T follicular helper cell (primary cell): ENCODE measurements around the gene KRTAP12-2.
"Not testable (repeated sequence)": the region's sequence is repeated elsewhere in the genome, so short reads cannot be mapped to it uniquely, and the experiment has no call there.

Source experiments
- DNase-seq: peaks from one replicate; pipeline ENCODE4 v3.0.0-alpha.2; 2020; ENCODE audit warnings: low read depth

Gene KRTAP12-2

GRCh38 chr21:44650265-44650972, 16.3 kb downstream of the KRTAP12-2 start:
- DNase-seq, result no peak

DNA sequence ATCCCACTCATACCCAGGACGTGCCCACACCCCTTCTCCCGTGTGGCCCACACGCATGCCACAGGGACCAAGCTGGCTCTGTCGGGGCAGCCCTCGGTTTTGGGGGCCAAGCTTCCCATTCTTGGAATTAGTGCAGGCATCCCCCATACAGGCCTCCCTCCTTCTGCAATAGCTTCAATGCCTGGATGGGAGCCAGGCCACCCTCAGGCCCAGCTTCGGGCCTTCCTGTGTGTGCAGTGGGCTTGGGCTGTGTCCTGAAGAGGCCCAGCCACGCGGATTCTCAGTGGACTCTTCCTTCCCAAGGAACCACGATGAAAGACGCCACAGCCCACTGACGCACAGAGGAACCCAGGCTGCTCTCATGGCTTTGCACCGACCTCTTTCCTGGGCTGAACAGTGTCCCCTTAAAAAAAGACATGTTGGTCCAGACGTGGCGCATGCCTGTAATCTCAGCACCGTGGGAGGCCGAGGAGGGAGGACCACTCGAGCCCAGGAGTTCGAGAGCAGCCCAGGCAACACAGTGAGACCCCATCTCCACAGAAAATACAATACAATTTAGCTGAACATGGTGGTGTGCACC, 17.1 kb downstream of the KRTAP12-2 start:
- no peak for DNase-seq

DNA sequence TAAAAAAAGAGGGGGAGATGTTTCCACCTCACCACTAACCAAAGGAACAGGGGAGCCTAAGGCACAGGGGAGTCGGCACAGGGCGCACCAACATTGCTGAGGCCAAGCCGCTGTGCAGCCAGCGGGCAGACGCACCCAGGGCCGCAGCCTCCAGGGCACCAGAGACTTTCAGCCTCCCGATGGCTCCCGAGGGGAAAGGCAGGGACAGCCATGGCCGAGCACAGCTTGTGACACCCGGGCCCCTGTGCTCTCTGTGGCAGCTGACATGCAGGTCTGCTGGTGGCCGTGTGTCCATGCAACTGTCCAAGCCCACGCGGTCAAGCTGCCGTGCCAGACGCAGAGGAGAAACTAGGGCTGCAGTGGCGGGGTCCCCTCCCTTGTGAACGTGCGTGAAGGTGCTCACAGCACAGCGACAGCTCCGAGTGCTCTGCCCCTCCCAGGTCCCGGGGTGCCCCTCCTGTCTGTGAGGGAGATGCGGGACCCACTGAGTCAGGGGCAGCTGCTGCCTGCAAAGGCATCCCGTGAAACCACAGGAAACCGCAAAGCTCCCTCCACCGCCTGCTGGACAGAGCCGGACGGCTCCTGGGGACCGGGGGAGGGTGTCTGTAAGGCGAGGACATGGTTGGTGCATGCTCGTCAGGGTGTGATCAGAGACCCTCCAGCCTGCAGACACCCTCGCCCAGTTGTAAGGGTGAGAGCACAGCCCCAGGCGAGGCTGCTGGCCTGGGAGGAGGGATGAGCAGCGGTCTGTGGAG, 18.0 kb downstream of the KRTAP12-2 start:
- no peak for DNase-seq

- DNase-seq, result no peak
These were observed 19.5 kb downstream of the KRTAP12-2 start for GRCh38 chr21:44647222-44647552.

DNA sequence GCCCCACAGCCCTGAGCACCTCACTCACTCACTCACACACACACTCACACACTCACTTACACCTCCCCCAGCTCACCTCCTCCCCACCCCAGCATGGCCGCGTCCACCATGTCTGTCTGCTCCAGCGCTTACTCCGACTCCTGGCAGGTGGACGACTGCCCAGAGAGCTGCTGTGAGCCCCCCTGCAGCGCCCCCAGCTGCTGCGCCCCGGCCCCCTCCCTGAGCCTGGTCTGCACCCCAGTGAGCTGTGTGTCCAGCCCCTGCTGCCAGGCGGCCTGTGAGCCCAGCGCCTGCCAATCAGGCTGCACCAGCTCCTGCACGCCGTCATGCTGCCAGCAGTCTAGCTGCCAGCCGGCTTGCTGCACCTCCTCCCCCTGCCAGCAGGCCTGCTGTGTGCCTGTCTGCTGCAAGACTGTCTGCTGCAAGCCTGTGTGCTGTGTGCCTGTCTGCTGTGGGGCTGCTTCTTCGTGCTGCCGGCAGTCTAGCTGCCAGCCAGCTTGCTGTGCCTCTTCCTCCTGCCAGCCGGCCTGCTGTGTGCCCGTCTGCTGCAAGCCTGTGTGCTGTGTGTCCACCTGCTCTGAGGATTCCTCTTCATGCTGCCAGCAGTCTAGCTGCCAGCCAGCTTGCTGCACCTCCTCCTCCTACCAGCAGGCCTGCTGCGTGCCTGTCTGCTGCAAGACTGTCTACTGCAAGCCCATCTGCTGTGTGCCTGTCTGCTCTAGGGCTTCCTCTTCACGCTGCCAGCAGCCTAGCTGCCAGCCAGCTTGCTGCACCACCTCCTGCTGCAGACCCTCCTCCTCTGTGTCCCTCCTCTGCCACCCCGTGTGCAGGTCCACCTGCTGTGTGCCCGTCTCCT, 20.1 kb downstream of the KRTAP12-2 start, which contains the start of gene KRTAP10-11:
KRTAP10-11 (plus strand) TSS at position 49 of the 856 bp plus-strand sequence; CDS start at position 94, 45 bp downstream.
- DNase-seq, result not testable (repeated sequence)

GRCh38 chr21:44644878-44645277, 21.8 kb downstream of the KRTAP12-2 start:
- no peak for DNase-seq

GRCh38 chr21:44643741-44644310, 22.9 kb downstream of the KRTAP12-2 start:
- no peak for DNase-seq

- DNase-seq, result no peak
These were observed 26.0 kb downstream of the KRTAP12-2 start for GRCh38 chr21:44640761-44641160.

DNA sequence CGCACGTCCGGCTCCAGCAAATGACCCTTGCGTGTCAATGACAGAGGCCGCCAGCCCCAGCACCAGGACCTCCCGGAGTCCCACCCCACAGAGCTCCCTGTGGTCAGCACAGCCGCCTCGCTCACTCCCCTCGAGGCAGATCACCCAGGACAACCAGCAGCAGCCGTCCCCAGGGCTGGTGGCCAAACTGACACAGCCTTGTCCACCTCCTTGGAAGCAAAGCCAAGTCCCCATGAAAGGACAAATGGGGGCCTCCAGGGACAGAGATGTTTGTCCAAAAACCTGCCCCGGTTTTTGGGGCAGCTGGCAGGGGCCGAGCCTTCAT, 27.4 kb downstream of the KRTAP12-2 start:
- DNase-seq, result no peak

GRCh38 chr21:44638506-44639330, 28.0 kb downstream of the KRTAP12-2 start:
- DNase-seq, result not testable (repeated sequence)

DNA sequence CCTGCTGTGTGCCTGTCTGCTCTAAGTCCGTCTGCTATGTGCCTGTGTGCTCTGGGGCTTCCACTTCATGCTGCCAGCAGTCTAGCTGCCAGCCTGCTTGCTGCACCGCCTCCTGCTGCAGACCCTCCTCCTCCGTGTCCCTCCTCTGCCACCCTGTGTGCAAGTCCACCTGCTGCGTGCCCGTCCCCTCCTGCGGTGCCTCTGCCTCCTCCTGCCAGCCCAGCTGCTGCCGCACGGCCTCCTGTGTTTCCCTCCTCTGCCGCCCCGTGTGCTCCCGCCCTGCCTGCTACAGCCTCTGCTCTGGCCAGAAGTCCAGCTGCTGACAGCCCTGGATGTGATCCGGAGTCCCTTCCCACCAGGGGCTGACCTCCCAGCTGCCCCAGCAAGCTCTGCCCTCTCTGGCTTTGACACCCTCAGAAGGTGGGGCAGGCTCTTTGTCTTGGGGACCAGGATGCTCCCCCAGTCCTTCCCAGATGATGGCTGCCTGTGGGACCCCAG, 28.8 kb downstream of the KRTAP12-2 start:
- DNase-seq, result not testable (repeated sequence)

- DNase-seq, result no peak
These were observed 29.5 kb downstream of the KRTAP12-2 start, which contains the start of gene KRTAP10-10 for GRCh38 chr21:44637018-44637850. Gene KRTAP10-10, plus strand, starts transcription at chr21:44637356. Its CDS starts 62 bp downstream, at chr21:44637418.

DNA sequence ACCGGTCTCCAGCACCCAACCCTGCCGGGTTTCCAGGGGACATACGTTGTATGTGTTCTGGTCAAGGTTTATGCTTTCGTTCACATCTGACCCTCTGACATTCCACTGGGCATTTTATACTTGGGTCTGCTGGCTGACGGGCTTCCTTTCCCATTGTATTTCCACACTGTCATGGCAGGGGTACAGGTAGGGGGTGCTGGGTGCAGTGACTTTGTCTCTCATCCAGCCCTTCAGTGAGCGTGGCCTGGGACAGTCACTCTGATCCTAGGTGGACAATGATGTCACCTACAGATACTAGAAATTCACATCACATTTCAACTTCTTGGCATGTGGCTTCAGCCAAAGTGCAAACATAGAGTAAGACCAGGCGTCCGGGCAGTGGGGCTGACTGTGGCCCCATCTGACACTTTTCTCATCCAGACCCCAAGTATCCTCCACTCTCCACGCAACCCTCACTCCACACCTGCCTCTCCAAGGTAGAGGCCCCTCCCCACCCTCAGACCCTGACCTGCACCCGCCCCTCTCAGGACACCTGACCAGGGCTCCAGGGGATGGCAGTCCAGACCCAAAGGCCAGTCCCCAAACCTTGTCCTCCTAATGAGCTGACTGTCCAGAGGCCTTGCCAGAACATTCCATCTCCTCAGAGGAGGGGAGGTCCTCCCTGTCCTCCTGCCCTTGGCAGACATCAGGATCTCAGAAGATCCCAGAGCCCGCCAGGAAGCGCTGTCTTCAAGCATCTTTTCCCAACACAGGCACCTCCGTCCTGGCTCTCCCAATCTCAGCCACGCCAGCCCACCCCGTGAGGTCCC, 30.3 kb downstream of the KRTAP12-2 start:
- no peak for DNase-seq

GRCh38 chr21:44632067-44632466, 34.7 kb downstream of the KRTAP12-2 start:
- DNase-seq, result no peak

DNA sequence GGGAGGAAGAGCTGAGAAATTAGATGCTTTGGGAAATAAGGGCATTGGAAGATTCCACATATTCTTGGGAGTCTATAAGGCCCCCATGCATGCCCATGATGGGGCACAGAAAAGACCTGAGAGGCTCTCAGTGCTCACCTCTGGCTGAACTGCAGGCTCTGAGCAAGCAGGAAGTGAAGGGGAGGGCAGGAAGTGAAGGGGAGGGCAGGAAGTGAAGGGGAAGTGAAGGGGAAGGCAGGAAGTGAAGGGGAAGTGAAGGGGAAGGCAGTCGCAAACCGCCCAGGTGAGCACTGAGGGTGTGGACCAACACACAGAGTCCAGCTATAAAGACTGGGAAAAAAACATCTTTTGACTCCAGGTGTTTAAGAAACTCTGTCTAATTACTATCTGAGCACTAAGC, 36.3 kb downstream of the KRTAP12-2 start:
- DNase-seq, result no peak

- no peak for DNase-seq
These were observed 37.9 kb downstream of the KRTAP12-2 start for GRCh38 chr21:44628707-44629391.

DNA sequence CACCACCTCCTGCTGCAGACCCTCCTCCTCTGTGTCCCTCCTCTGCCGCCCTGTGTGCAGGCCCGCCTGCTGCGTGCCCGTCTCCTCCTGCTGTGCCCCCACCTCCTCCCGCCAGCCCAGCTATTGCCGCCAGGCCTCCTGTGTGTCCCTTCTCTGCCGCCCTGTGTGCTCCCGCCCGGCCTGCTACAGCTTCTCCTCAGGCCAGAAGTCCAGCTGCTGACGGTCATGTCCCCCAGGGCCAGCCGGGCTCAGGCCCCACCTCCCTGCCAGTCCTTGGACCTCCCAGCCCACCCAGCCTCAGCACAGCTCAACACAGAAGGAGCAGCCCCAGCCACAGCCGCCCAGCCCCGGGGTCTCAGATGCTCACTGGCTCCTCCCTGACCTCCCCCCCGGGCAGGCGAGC, 38.9 kb downstream of the KRTAP12-2 start:
- DNase-seq, result not testable (repeated sequence)

DNA sequence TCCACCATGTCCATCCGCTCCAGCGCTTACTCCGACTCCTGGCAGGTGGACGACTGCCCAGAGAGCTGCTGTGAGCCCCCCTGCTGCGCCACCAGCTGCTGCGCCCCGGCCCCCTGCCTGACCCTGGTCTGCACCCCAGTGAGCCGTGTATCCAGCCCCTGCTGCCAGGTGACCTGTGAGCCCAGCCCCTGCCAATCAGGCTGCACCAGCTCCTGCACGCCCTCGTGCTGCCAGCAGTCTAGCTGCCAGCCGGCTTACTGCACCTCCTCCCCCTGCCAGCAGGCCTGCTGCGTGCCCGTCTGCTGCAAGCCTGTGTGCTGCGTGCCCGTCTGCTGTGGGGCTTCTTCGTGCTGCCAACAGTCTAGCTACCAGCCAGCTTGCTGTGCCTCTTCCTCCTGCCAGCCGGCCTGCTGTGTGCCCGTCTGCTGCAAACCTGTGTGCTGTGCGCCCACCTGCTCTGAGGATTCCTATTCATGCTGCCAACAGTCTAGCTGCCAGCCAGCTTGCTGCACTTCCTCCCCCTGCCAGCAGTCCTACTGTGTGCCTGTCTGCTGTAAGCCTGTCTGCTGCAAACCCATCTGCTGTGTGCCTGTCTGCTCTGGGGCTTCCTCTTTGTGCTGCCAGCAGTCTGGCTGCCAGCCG, 39.4 kb downstream of the KRTAP12-2 start:
- DNase-seq, result not testable (repeated sequence)
